ENCODE measurements around the gene STXBP6. TPM values are rescaled to one million over a fixed set of nuclear protein-coding genes. Genes with fewer than 3 reads are reported as not detected.

The STXBP6 gene
- total RNA-seq, 2 donors from 2014 or later = 19.9 to 28.3 TPM

DNA sequence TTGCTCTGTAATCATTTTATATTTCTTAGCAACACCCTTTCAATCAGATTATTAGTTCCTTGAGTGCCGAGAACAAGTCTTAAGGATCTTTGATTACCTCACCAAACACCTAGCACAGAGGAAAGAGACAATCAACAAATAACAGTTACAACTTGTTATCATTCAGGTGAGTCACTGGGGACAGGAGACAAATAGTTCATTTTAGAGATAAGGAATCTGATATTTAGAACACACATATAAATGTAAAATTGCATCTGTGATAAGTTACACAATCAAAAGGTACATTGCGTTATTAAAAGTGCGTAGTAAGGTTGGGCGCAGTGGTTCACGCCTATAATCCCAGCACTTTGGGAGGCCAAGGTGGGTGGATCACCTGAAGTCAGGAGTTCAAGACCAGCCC lies 5.1 kb upstream of the STXBP6 start:
- intact Hi-C loops (cut with DNase I, micrococcal nuclease) = no loop called here
- ATAC-seq (peak; percentile 44), DNase-seq (no peak)

DNA sequence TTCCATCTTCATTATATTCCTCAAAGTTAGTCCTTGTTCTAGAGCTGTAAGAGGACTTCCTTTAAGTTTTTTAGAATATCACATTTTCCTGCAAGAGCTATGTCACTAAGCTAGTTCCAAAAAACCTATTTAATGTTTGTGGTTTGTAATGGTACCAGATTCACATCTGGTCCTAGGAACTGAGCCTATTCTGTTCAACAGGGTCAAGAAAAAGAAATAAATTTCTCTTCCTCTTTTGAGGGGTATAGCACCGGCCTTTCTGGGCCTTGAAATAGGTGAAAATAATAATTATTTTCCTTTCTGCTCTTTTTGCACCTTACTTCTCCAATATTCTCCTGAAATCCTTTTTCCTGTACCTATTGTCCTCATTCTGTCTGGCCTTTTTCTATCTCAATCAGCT lies 3.6 kb upstream of the STXBP6 start:
- ATAC-seq (no peak), DNase-seq (no peak)
- intact Hi-C loops (cut with DNase I, micrococcal nuclease) = no loop called here

DNA sequence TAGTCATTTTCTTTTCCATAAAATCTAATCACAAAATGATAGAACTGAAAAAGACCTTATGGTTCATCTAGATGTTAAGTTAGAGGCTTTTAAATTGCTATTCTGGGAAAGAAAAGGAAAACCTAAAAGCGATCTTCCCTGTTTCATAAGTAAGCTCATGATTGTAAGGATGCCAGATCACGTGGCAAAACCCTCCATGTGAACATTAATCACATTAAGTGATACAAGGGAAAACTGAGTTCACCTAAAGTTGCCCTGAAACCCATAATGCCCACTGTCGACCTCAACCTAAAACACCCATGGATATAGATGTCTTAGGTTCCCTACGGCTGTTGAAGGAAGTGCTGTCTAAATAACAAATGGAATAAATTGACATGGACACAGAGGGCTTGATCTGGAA lies 3.0 kb upstream of the STXBP6 start:
- ATAC-seq (no peak), DNase-seq (no peak)
- intact Hi-C loops (cut with DNase I, micrococcal nuclease) = no loop called here

GRCh38 chr14:25052385-25052784 lies 2.4 kb upstream of the STXBP6 start:
- DNase-seq (no peak), ATAC-seq (peak; percentile 22)
- intact Hi-C loops (cut with DNase I, micrococcal nuclease) = no loop called here

DNA sequence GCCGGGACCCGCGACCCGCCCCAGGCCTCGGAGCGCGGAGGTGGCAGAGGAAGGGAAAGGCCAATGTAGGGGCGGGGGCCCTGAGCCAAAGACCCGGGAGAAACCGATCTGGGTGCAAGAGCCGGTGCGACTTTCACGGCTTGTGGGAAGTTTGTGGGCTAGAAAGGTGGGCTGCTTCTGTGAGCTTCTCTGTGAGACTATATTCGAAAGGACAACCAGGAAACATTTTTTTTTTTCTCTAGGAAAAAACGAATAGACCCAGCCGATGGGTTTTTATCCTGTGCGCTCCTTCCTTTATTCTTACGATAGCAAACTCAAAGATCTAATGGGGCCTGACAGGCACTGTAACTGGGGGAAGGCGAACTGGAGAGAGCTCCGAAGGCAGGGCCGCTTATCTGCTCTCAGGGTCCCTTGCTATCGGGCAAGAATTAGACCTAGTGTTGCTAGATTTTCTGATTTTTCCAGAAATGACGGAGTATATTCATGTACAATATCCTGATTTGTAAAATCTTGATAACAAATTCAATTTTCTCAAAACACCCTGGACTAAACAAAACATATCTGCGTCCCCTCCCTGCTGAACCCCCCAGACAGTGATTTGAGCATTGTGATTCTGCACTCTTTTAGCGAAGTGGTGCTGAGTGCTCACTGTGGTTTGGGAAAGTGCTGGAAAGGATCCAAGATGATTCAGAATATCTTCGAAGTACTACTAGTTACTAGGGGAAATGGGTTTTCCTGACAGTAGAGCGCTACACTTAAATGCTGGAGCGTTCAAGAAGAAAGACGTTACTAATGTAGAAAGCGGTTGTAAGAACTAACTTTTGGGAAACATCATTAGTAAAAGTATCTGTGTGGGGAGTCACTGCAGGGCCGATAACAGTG lies 563 bp upstream of the STXBP6 start:
- intact Hi-C loops (cut with DNase I, micrococcal nuclease) = no loop called here
- DNase-seq = peak in 1 of 2 donors; percentile 37
- ATAC-seq = peak; percentile 52

GRCh38 chr14:25049093-25049567 lies 817 bp downstream of the STXBP6 start:
- ATAC-seq (peak; percentile 28), DNase-seq (peak in 1 of 2 donors; percentile 35)
- intact Hi-C loops (cut with DNase I, micrococcal nuclease) = no loop called here

DNA sequence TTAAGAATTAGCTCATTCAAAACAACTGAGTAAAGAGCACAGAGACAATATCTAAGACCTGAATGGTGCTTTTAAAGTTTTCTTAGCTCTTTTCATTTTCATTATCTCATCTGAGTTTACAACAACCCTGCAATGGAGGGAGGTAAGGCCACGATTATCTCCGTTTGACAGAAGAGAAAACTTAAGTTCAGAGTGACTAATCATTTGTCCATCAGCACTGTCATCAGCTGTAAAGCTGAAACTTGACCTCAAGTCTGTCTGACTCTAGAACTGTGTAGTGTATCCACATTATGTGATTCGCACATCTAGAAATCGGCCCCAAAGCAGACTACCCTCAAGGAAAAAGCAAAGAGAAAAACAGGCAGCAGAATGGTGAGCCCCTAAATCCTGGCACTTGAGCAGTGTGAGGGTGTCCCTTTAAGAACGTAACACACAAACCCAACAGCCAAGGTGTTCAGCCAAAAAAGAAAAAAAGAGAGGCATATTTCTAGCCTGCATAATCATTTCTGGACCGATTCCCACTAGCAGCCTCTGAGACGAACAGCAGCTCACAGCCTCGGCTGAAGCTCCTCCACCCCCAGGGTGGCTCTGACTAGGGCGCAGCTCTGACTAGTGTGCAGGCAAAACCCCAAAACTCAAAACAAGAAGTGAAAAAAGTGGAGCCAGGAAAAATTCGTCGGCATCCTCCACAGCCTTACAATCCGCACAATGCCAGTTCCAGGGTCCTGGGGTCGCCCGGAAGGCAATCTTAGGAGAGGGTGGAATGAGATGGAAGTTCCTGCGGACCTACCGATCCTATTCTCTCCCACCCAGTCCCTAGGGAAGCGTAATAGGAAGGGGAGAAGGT lies 1.6 kb downstream of the STXBP6 start:
- intact Hi-C loops (cut with DNase I, micrococcal nuclease) = no loop called here
- peak; percentile 20 for ATAC-seq
- peak in 1 of 2 donors; percentile 31 for DNase-seq

DNA sequence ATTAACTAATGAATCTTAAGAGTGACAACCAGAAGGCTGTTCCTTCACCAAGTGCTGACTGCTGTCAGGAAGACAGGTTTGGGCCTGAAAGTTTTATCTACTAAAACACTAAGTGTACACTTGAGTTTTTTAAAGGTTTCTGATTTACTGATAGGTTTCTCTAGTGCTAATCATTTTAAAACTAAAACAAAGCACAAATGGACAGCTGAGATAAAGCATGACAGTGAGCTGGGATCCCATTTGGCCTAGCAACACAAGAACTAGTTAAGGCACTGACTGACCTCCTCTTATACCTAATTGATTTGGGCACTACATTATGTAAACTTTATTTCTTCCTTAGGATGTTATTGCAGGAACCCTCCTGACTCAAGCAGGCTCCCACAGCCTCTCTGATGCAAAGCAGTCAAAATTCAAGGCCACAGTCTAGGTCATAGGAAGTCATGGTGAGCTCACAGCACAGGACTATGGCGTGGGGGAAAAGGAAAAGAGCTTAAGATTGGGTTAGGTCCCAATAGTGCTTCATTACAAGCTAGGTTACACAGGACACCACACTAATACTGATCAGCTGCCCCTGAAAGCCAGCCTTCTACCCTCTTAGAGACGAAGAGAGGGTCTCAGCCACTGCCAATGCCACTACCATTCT lies 3.5 kb downstream of the STXBP6 start:
- DNase-seq (no peak), ATAC-seq (no peak)
- intact Hi-C loops (cut with DNase I, micrococcal nuclease) = no loop called here

- no peak for DNase-seq
- no peak for ATAC-seq
- intact Hi-C loops (cut with DNase I, micrococcal nuclease) = loop anchor here in 1 of 2 donors (5.0 kb wide), 1 partner anchor 237 kb away; no protein-coding TSS in a partner anchor
These were observed 5.7 kb downstream of the STXBP6 start for GRCh38 chr14:25044106-25044698.

- DNase-seq (peak in 1 of 2 donors; percentile 59), ATAC-seq (peak; percentile 65)
- intact Hi-C loops (cut with DNase I, micrococcal nuclease) = loop anchor here in 1 of 2 donors (5.0 kb wide), 1 partner anchor 235 kb away; no protein-coding TSS in a partner anchor
These were observed 7.3 kb downstream of the STXBP6 start for GRCh38 chr14:25042362-25043299.

DNA sequence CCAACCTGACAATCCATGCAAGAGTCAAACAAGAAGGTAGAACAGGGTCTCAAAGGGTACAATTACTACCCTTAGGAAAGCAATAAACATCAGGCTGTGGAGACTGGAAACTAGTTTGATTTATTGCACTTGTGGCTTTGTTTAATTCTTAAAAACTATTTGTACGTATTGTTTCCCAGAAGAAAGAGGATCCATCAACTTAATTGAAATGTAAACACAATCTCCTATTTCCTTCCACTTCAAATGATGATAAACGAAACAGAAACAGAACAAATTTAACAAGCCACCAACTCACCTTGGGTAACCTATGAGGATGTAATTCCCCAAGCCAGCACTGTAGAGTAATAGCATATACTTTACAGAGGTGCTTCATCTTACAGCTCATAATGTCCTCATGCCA lies 8.0 kb downstream of the STXBP6 start:
- intact Hi-C loops (cut with DNase I, micrococcal nuclease) = loop anchor here in 1 of 2 donors (5.0 kb wide), 1 partner anchor 235 kb away; no protein-coding TSS in a partner anchor
- no peak for DNase-seq
- ATAC-seq = peak; percentile 87

GRCh38 chr14:25041484-25041883 lies 8.5 kb downstream of the STXBP6 start:
- peak; percentile 82 for ATAC-seq
- no peak for DNase-seq
- intact Hi-C loops (cut with DNase I, micrococcal nuclease) = loop anchor here in 1 of 2 donors (5.0 kb wide), 1 partner anchor 234 kb away; no protein-coding TSS in a partner anchor

DNA sequence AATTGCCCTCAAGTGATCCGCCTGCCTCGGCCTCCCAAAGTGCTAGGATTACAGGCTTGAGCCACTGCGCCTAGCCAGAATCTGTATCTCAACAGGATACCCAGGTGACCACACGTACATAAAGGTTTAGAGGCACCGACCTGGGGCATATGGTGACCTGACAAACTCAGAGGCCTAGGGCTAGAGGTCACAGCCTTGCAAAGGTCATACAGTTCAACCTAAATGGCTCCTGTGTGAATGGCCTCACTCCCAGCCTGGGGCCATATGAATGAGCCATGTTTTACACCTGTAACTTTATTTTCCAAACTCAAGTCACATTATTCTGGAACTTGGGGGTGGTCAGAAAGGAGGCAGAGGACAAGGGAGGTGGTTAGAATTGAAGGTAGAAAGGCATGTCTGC lies 10.0 kb downstream of the STXBP6 start:
- ATAC-seq (no peak), DNase-seq (no peak)
- intact Hi-C loops (cut with DNase I, micrococcal nuclease) = loop anchor here in 1 of 2 donors (5.0 kb wide), 1 partner anchor 233 kb away; no protein-coding TSS in a partner anchor

GRCh38 chr14:25038044-25038668 lies 11.8 kb downstream of the STXBP6 start:
- ATAC-seq (no peak), DNase-seq (no peak)
- intact Hi-C loops (cut with DNase I, micrococcal nuclease) = no loop called here

DNA sequence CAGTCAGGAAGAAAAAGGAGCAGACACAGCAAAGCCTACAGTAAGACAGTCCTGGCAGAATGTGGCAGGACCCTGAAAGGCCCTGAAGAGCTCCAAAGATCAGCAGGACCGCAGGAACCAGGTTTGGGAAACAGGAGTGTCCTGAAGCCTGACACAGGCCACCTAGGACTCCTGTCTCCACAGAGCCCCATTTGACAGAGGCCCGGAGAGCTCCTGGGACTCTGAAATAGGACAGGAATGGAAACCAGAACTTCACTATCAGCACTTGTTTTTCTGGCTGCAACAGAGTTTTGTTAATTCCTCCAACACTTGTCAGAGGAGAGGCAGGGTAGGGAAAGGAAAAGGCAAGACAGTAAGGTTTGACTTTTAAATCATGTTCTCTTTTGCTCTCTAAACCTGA lies 12.9 kb downstream of the STXBP6 start:
- ATAC-seq (no peak), DNase-seq (no peak)
- intact Hi-C loops (cut with DNase I, micrococcal nuclease) = no loop called here

DNA sequence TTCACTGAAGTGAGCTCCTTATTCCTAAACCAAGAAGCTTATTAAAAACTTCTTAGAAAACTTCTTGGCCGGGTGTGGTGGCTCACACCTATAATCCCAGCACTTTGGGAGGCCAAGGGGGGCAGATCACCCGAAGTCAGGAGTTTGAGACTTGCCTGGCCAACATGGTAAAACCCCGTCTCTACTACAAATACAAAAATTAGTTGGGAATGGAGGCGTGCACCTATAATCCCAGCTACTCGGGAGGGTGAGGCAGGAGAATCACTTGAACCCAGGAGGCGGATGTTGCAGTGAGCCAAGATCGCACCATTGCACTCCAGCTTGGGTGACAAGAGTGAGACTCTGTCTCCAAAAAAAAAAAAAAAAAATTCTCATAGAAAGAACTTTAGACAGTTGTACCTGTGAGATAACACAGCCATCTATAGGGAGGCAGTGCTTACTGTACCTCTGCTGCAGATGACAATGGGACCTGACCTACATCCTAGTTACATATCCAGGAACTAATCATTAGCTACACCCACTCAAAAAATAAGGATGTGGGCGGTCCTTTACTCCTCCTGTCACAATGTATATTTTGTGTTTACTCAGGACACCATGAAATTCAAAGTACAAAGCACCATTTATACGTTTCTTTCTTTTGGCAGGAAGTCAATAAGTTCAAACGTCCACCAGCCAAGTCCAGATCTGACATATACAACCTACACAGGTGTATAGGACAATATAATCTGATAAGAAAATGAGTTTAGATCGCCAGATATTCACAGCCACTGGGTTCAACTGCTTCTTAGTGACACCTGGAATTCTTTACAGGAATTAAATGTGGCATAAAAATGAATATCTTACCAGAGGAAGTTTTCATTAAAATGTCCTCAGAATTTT lies 14.9 kb downstream of the STXBP6 start:
- DNase-seq (peak in 1 of 2 donors; percentile 64), ATAC-seq (peak; percentile 95)
- intact Hi-C loops (cut with DNase I, micrococcal nuclease) = no loop called here
